Smooth muscle cell (in vitro differentiated cells): Measurements from ENCODE around the gene PPFIBP1. TPM values are rescaled to one million over a fixed set of nuclear protein-coding genes. Genes with fewer than 3 reads are reported as not detected.

Source experiments
- DNase-seq: peaks from one replicate; lab custom pipeline; 2025; ENCODE audit not compliant: unreplicated experiment; lab: John Stamatoyannopoulos, UW
- H2AFZ ChIP-seq: fragments of 200-600 bp; sonication (generic); 2 replicates; pipeline ENCODE4 v1.6.0; 2016; ENCODE audit warnings: antibody characterized with exemption, low read depth, mild to moderate bottlenecking
- H3F3A ChIP-seq: fragments of 200-600 bp; sonication (generic); 2 replicates; pipeline ENCODE4 v1.6.0; 2017; ENCODE audit warnings: antibody characterized with exemption, low read depth
- H3K27ac ChIP-seq: fragments of 200-600 bp; sonication (generic); 2 replicates; pipeline ENCODE4 v1.5.1; 2016; ENCODE audit warnings: low read depth, mild to moderate bottlenecking
- H3K27me3 ChIP-seq: fragments of 200-600 bp; sonication (generic); 2 replicates; pipeline ENCODE4 v1.6.1; 2016; ENCODE audit warnings: low read depth, mild to moderate bottlenecking
- H3K36me3 ChIP-seq: fragments of 200-600 bp; sonication (generic); 2 replicates; pipeline ENCODE4 v1.5.1; 2016; ENCODE audit warnings: low read depth
- H3K4me1 ChIP-seq: fragments of 200-600 bp; sonication (generic); 2 replicates; pipeline ENCODE4 v1.5.1; 2016; ENCODE audit warnings: low read depth
- H3K4me2 ChIP-seq: fragments of 200-600 bp; sonication (generic); 2 replicates; pipeline ENCODE4 v1.6.0; 2016; ENCODE audit warnings: mild to moderate bottlenecking
- H3K4me3 ChIP-seq: fragments of 200-600 bp; sonication (generic); 2 replicates; pipeline ENCODE4 v1.5.1; 2016; ENCODE audit warnings: mild to moderate bottlenecking
- H3K79me2 ChIP-seq: fragments of 200-600 bp; sonication (generic); 2 replicates; pipeline ENCODE4 v1.6.0; 2016; ENCODE audit warnings: low read depth, mild to moderate bottlenecking
- H3K9ac ChIP-seq: fragments of 200-600 bp; sonication (generic); 2 replicates; pipeline ENCODE4 v1.6.0; 2016; ENCODE audit warnings: low read depth
- H3K9me3 ChIP-seq: fragments of 200-600 bp; sonication (generic); replicated peaks from 2 replicates; pipeline ENCODE4 v1.5.1; 2016; ENCODE audit warnings: low read depth
- H4K20me1 ChIP-seq: fragments of 200-600 bp; sonication (generic); 2 replicates; pipeline ENCODE4 v1.6.0; 2016; ENCODE audit warnings: low read depth
- WGBS: methylation state at CpG from one replicate; pipeline ENCODE4 v1.1.7; 2016; ENCODE audit warnings: low lambda C conversion rate; 5-methylcytosine and 5-hydroxymethylcytosine counted together
- polyA plus RNA-seq: library from polyadenylated mRNA; unstranded; fragments of >200 nt; fragmentation: Nextera tagmentation; extraction: Ambion mirVana; gene quantifications from 2 replicates; pipeline ENCODE4 v1.2.1, GENCODE V29; 2016
- total RNA-seq: library from RNA; depleted of rRNA; stranded (reverse); fragments of >200 nt; gene quantifications from 2 replicates; pipeline ENCODE4 v1.2.3, GENCODE V29; 2014
- TF ChIP-seq, protein P1 (sequence below): fragments of 200-600 bp; sonication (generic); IDR thresholded peaks from 2 replicates; pipeline ENCODE4 v1.5.1; 2017; ENCODE audit warnings: borderline replicate concordance, mild to moderate bottlenecking, antibody characterized with exemption; ENCODE audit not compliant: insufficient read depth, poor library complexity, severe bottlenecking

Gene PPFIBP1
- total and polyA plus RNA-seq, 2 experiments from 2014 or later: 45.7 to 150 TPM

DNA sequence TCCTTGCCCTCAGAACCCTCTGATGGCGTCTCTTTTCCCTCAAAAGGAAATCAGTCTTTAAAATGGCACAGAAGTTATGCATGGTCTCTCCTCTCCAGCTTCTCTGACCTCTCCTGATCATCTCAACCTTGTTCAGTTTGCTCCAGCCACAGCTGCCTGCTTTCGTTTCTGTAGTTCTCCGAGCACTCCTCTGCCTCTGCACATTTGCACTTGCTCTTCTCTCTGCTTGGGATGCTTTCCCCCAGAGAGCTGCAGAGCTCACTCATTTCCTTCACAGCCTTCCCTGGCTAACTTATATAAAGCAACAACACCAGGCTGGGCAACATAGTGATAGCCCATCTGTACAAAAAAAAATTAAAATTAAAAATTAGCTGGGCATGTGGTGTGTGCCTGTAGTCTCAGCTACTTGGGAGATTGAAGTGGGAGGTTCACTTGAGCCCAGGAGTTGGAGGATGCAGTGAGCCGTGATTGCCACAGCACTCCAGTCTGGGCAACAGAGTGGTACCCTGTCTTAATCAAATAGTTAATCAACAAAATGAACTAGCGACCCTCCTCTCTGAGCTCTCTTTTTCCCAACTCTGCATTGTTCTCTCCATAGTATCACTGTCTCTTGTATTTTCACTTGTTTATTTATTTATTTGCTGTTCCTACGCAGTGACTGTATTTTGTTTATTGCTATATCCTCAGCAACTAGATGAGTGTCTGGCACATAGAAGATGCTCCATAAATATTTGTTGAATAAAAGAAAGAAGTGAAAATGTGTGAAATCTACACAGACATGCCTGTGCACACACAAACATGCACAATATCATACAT is 37.7 kb downstream of the PPFIBP1 start:
- H3K4me2 ChIP-seq: no peak overlapping the region
- H3F3A ChIP-seq: peaks cover 8% of the 10 kb centered on the region
- TF ChIP-seq, protein P1, sequence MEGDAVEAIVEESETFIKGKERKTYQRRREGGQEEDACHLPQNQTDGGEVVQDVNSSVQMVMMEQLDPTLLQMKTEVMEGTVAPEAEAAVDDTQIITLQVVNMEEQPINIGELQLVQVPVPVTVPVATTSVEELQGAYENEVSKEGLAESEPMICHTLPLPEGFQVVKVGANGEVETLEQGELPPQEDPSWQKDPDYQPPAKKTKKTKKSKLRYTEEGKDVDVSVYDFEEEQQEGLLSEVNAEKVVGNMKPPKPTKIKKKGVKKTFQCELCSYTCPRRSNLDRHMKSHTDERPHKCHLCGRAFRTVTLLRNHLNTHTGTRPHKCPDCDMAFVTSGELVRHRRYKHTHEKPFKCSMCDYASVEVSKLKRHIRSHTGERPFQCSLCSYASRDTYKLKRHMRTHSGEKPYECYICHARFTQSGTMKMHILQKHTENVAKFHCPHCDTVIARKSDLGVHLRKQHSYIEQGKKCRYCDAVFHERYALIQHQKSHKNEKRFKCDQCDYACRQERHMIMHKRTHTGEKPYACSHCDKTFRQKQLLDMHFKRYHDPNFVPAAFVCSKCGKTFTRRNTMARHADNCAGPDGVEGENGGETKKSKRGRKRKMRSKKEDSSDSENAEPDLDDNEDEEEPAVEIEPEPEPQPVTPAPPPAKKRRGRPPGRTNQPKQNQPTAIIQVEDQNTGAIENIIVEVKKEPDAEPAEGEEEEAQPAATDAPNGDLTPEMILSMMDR: no peak
- H3K9me3 ChIP-seq: no peaks in the 10 kb centered on the region
- peaks cover 23% of the 10 kb centered on the region for H3K4me1 ChIP-seq
- peak overlapping the region; percentile 0 for H3K27ac ChIP-seq
- no peaks in the 10 kb centered on the region for H3K27me3 ChIP-seq
- 76% methylated on average over 6 of the region's 6 CpGs for WGBS
- H4K20me1 ChIP-seq: peaks cover 80% of the 10 kb centered on the region
- H3K4me3 ChIP-seq: no peak overlapping the region
- peaks cover 89% of the 10 kb centered on the region for H3K79me2 ChIP-seq
- DNase-seq: no peak
- no peak overlapping the region for H3K9ac ChIP-seq
- H3K36me3 ChIP-seq: no peaks in the 10 kb centered on the region
- H2AFZ ChIP-seq: no peak overlapping the region

DNA sequence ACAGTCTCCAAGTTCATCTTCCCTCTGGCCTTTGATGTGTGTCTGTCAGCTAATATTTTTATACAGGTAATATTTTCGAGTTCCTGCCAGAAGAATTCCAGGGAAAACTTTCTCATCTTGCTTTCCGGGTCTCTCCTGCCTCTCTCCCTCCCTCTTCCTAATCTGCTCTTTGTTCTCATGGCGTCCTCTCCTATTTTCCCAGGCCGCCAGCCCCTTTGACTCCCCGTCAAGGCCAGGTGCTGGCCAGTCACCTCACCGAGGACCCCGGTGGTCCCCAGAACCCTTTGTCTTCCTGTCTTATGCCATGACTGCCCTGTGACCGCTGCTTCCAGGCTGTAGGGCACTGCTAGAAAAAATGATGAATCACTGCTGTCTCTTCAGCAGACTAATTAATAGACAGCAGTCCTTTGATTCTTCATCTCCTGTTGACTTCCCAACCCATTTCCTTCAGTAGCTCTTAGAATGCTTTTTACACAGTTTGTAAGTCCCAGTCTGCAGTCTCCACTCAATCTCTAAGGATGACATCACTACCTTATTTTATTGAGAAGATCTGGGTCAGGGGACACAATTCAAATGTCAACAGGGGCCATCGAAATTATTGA is 40.7 kb downstream of the PPFIBP1 start:
- peak overlapping the region; percentile 47 for H3K27ac ChIP-seq
- no peaks in the 10 kb centered on the region for H3K9me3 ChIP-seq
- H4K20me1 ChIP-seq: peaks cover 79% of the 10 kb centered on the region
- no peak overlapping the region for H3K9ac ChIP-seq
- no peak for DNase-seq
- TF ChIP-seq, protein P1: no peak
- H3K27me3 ChIP-seq: no peaks in the 10 kb centered on the region
- no peak overlapping the region for H3K4me3 ChIP-seq
- H3K4me1 ChIP-seq: peaks cover 23% of the 10 kb centered on the region
- H3F3A ChIP-seq: peaks cover 4% of the 10 kb centered on the region
- peaks cover 89% of the 10 kb centered on the region for H3K79me2 ChIP-seq
- 65% methylated on average over 9 of the region's 9 CpGs for WGBS
- H2AFZ ChIP-seq: no peak overlapping the region
- peak overlapping the region; percentile 34 for H3K4me2 ChIP-seq
- H3K36me3 ChIP-seq: no peaks in the 10 kb centered on the region

DNA sequence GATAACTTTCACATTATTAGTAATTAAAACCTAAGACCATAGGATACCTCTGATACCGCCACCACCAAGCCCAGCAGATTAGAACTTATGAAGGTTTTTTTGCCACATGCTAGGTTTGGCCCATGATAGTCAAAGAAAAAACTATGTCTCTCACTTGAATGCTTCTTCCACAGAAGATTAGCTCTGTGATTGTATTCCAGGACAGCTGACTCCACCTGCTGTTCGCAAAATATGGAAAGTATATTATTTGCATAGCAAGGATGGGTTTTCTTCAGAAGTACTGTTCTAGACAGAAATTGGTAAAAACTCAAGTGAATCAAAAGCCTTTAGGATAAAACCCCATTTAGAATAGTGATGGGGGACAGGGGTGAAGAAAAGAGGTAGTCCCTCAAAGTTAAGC is 42.2 kb downstream of the PPFIBP1 start:
- H3K4me2 ChIP-seq: no peak overlapping the region
- 94% methylated on average over 2 of the region's 2 CpGs for WGBS
- TF ChIP-seq, protein P1: no peak
- peaks cover under 1% of the 10 kb centered on the region for H3F3A ChIP-seq
- no peak for DNase-seq
- no peaks in the 10 kb centered on the region for H3K36me3 ChIP-seq
- no peak overlapping the region for H3K9ac ChIP-seq
- no peak overlapping the region for H3K27ac ChIP-seq
- H3K9me3 ChIP-seq: no peaks in the 10 kb centered on the region
- peaks cover 64% of the 10 kb centered on the region for H4K20me1 ChIP-seq
- no peaks in the 10 kb centered on the region for H3K27me3 ChIP-seq
- peaks cover 12% of the 10 kb centered on the region for H3K4me1 ChIP-seq
- H3K79me2 ChIP-seq: peaks cover 87% of the 10 kb centered on the region
- no peak overlapping the region for H3K4me3 ChIP-seq
- H2AFZ ChIP-seq: no peak overlapping the region
